ENCODE results near the gene LIN9. TPM values are rescaled to one million over a fixed set of nuclear protein-coding genes. Genes with fewer than 3 reads are reported as not detected.

The LIN9 gene
- total and polyA plus RNA-seq, 2 of the 13 experiments (the other 11 are each of a cell fraction or from before 2014, with no cell fraction given): 3.0 to 10.0 TPM

GRCh38 chr1:226308723-226309397 is at the start of gene LIN9 (continued):
- TF ChIP-seq ZNF276 (CRISPR knock-in tag; IDR thresholded peaks at IDR 0.05; ENCODE audit: low read depth) (0 out of 2 replicates have a peak, but pooled peaks have one; percentile 37), MLLT10 (CRISPR knock-in tag; IDR thresholded peaks at IDR 0.05) (no peak), ZSCAN20 (CRISPR knock-in tag; IDR thresholded peaks at IDR 0.05; ENCODE audit: borderline replicate concordance) (0 out of 2 replicates have a peak, but pooled peaks have one; percentile 64), MEIS2 (CRISPR knock-in tag; IDR thresholded peaks at IDR 0.05) (0 out of 2 replicates have a peak, but pooled peaks have one; percentile 28), ZNF749 (CRISPR knock-in tag; IDR thresholded peaks at IDR 0.05; ENCODE audit: borderline replicate concordance) (peak; percentile 99), MYNN (CRISPR knock-in tag; IDR thresholded peaks at IDR 0.05; ENCODE audit: low read depth) (no peak), E2F5 (CRISPR knock-in tag; conservative IDR thresholded peaks at IDR 0.05) (peak; percentile 97), U2AF2 (IDR thresholded peaks at IDR 0.05; ENCODE audit: low read depth, low read length) (no peak), GABPA (IDR thresholded peaks at IDR 0.05; ENCODE audit: low read depth, low read length) (no peak), GABPA (CRISPR knock-in tag; IDR thresholded peaks at IDR 0.05; ENCODE audit: low read depth) (no peak), TCF7 (IDR thresholded peaks at IDR 0.05; ENCODE audit: low read depth) (no peak), ZNF3 (CRISPR knock-in tag; IDR thresholded peaks at IDR 0.05) (no peak), GPN1 (CRISPR knock-in tag; IDR thresholded peaks at IDR 0.05; ENCODE audit: borderline replicate concordance) (no peak), SP5 (CRISPR knock-in tag; IDR thresholded peaks at IDR 0.05; ENCODE audit: borderline replicate concordance, low read depth) (no peak), KDM2A (CRISPR knock-in tag; IDR thresholded peaks at IDR 0.05; ENCODE audit: borderline replicate concordance, low read depth) (no peak; the same call in 1 of the 2 replicates)
- TF ChIP-seq, protein P1, sequence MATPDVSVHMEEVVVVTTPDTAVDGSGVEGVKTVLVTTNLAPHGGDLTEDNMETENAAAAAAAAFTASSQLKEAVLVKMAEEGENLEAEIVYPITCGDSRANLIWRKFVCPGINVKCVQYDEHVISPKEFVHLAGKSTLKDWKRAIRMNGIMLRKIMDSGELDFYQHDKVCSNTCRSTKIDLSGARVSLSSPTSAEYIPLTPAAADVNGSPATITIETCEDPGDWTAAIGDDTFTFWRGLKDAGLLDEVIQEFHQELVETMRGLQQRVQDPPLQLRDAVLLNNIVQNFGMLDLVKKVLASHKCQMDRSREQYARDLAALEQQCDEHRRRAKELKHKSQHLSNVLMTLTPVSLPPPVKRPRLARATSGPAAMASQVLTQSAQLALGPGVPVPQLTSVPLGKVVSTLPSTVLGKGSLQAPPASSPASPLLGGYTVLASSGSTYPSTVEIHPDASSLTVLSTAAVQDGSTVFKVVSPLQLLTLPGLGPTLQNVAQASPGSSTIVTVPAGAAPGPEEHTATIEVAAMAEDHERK (CRISPR knock-in tag; IDR thresholded peaks at IDR 0.05; ENCODE audit: low read depth): no peak
- TF ChIP-seq, protein P2, sequence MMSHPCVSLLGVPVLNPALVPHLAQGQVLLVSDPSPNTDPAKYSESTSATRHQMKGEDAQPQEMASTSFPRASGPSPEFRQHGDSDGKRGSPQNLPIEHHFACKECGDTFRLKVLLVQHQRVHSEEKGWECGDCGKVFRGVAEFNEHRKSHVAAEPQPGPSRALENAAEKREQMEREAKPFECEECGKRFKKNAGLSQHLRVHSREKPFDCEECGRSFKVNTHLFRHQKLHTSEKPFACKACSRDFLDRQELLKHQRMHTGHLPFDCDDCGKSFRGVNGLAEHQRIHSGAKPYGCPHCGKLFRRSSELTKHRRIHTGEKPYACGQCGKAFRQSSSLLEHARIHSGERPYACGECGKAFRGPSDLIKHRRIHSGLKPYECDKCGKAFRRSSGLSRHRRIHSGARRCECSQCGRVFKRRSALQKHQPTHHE (CRISPR knock-in tag; IDR thresholded peaks at IDR 0.05; ENCODE audit: borderline replicate concordance): no peak
- TF ChIP-seq, protein P3, sequence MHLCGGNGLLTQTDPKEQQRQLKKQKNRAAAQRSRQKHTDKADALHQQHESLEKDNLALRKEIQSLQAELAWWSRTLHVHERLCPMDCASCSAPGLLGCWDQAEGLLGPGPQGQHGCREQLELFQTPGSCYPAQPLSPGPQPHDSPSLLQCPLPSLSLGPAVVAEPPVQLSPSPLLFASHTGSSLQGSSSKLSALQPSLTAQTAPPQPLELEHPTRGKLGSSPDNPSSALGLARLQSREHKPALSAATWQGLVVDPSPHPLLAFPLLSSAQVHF (CRISPR knock-in tag; IDR thresholded peaks at IDR 0.05): peak; percentile 95
- TF ChIP-seq, protein P4, sequence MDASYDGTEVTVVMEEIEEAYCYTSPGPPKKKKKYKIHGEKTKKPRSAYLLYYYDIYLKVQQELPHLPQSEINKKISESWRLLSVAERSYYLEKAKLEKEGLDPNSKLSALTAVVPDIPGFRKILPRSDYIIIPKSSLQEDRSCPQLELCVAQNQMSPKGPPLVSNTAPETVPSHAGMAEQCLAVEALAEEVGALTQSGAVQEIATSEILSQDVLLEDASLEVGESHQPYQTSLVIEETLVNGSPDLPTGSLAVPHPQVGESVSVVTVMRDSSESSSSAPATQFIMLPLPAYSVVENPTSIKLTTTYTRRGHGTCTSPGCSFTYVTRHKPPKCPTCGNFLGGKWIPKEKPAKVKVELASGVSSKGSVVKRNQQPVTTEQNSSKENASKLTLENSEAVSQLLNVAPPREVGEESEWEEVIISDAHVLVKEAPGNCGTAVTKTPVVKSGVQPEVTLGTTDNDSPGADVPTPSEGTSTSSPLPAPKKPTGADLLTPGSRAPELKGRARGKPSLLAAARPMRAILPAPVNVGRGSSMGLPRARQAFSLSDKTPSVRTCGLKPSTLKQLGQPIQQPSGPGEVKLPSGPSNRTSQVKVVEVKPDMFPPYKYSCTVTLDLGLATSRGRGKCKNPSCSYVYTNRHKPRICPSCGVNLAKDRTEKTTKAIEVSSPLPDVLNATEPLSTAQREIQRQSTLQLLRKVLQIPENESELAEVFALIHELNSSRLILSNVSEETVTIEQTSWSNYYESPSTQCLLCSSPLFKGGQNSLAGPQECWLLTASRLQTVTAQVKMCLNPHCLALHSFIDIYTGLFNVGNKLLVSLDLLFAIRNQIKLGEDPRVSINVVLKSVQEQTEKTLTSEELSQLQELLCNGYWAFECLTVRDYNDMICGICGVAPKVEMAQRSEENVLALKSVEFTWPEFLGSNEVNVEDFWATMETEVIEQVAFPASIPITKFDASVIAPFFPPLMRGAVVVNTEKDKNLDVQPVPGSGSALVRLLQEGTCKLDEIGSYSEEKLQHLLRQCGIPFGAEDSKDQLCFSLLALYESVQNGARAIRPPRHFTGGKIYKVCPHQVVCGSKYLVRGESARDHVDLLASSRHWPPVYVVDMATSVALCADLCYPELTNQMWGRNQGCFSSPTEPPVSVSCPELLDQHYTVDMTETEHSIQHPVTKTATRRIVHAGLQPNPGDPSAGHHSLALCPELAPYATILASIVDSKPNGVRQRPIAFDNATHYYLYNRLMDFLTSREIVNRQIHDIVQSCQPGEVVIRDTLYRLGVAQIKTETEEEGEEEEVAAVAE (CRISPR knock-in tag; IDR thresholded peaks at IDR 0.05; ENCODE audit: borderline replicate concordance): no peak
